ENCODE results near the gene FAM83C.
"Not testable (repeated sequence)": the region's sequence is repeated elsewhere in the genome, so short reads cannot be mapped to it uniquely, and the experiment has no call there.

Gene FAM83C

DNA sequence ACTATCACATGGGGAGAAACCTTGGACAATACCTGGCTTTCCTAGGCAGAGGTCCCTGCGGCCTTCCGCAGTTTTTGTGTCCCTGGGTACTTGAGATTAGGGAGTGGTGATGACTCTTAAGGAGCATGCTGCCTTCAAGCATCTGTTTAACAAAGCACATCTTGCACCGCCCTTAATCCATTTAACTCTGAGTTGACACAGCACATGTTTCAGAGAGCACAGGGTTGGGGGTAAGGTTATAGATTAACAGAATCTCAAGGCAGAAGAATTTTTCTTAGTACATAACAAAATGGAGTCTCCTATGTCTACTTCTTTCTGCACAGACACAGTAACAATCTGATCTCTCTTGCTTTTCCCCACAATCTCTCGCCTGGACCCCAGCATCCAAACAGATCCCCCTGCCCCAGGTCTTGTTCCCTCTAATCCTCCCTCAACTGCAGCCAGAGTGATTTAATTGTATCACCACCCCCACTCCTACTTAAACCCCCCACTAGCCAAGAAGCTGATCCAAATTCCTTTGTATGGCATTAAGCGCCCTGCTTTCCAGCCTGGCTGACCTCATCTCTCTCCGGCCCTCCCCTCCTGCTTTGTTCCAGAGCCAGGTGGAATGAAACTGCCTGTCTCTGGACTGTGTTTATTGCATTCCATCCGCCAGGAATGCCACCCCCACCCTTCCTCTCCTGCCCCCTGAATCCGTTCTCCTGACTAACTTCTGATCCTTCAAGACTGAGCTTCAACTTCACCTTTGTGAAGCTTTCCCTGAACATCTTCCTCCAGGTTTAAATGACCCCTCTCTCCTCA, 29.3 kb downstream of the FAM83C start:
- DNase-seq = not testable (repeated sequence)

DNA sequence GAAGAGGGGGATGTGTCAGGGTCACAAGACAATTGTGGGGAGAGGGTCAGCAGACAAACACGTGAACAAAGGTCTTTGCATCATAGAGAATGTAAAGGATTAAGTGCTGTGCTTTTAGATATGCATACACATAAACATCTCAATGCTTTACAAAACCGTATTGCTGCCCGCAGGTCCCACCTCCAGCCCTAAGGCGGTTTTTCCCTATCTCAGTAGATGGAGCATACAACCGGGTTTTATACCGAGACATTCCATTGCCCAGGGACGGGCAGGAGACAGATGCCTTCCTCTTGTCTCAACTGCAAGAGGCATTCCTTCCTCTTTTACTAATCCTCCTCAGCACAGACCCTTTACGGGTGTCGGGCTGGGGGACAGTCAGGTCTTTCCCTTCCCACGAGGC, 29.9 kb downstream of the FAM83C start:
- not testable (repeated sequence) for DNase-seq

DNA sequence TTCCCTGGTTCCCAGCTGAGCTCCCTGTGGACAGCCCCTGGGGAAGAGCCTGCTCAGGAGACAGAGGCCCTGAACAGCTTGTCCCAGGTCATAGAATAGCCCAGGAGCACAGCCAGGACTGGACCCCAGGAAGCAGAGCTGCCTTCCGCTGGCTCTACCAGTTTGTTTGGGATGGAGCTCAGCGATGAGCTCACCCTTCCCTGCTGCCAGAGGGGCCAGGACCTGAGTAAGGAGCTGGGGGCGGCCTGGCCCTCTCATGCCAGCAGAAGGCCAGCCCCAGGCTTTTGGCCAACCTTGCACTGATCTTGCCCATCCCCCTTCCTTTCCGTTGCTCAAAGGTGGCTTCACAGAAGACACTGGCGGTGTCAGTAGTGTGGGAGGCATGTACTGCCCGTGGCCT, 31.8 kb downstream of the FAM83C start:
- no peak for DNase-seq

DNA sequence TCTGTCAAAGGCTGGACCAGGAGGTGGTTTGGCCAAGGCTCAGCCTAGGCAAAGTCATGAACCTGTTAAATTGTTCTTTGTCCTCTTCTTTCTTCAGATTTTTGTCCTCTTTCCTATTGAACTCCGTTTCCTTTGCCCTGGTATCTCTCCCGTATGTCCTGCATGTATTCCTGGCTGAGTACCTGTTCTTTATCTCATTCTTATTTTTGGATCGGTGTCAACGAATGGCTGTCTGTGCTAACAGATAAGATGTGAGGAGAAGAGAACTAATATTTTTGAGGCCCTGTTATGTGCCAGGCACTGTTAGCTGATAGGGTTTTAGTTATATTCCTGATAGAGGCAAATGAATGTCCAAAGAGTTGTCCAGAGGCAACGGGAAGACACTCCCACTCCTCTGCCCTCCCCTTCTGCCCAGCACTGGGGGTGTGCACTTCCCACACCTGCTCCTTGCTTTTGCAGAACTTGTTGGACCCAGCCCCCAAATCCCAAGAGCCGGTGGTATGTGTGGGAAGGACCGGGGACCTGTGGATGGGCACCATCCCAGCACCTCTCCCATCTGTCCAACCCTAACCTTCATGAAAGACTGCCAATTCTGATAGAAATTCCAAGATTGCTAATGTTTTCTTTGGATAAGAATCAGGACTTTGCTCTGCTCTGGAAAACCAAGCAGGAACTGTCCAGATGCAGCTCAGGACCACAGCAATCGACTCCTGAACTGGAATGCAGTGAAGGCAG, 34.9 kb downstream of the FAM83C start:
- DNase-seq = no peak

DNA sequence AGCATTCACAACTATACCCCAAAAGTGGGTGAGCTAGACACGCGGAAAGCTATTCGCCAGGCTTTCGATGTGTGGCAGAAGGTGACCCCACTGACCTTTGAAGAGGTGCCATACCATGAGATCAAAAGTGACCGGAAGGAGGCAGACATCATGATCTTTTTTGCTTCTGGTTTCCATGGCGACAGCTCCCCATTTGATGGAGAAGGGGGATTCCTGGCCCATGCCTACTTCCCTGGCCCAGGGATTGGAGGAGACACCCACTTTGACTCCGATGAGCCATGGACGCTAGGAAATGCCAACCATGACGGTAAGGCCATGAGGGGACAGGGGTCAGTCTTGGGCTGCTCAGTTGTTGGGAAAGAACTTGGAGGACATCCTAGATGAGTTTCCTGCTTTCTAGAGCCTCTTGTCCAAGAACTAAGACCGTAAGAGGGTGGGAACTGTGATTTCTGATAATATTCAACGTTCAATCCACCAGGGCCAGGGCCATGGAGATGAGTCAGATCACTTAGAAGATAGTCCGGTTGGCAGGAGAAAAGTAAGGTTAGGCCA, 37.7 kb downstream of the FAM83C start:
- DNase-seq = no peak

DNA sequence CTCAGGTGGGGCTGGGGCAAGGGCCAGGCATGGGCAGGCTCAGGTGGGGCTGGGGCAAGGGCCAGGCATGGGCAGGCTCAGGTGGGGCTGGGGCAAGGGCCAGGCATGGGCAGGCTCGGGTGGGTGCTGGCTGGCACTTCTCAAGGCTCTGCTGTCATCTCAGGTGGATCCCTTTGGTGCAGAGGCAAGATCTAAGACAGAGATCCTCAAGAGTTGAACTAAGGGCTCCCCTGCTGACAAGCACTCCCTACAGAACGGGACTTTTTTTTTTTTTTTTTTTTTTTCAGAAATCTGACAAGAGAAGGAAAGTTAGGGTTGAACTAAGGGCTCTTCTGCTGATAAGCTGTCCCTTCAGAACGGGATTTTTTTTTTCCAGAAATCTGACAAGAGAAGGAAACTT, 39.2 kb downstream of the FAM83C start:
- DNase-seq = no peak

DNA sequence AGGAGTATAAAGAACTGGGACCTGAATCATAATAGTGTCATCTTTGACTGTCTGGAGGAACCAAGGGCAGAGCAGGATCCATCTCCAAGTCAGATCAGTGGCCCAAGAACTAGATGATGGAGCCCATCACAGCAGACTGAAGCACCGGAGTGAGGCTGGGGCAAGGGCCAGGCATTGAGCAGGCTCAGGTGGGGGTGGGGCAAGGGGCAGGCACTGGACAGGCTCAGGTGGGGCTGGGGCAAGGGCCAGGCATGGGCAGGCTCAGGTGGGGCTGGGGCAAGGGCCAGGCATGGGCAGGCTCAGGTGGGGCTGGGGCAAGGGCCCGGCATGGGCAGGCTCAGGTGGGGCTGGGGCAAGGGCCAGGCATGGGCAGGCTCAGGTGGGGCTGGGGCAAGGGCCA, 39.6 kb downstream of the FAM83C start:
- DNase-seq = not testable (repeated sequence)

DNA sequence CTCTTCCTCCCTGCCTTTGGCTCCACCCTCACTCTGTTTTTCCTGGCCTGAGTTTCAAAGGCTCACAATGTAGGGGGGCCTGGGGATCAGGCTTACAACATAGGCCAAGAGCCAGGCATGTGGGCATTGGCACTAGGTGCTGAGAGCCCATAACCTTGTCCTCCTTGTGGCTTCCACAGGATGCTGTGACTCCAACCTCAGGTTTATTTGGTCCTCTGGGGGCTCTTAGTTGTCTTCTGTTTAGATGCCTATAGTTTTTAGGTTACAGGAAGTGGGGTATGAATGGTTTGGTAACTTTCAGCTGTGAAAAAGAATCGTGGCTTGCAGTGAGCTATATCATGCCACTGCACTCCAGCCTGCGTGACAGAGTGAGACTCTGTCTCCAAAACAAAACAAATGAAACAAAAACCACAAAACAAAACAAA, 40.2 kb downstream of the FAM83C start:
- DNase-seq = no peak

DNA sequence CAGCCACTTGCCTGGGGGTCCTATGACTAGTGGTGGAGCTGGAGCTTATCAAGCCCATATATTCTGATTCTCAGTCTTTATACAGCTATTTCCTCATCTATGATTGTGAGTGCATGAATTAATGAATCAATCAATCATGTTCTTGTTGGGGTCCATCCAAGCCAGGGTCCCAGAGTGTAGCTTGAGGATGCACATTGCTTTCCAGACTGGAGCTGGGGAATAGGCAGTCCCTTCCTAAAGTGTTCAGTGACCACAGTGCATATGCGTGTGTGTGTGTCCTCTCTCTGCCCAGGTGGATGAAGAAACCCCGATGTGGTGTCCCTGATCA, 40.6 kb downstream of the FAM83C start:
- DNase-seq = no peak

DNA sequence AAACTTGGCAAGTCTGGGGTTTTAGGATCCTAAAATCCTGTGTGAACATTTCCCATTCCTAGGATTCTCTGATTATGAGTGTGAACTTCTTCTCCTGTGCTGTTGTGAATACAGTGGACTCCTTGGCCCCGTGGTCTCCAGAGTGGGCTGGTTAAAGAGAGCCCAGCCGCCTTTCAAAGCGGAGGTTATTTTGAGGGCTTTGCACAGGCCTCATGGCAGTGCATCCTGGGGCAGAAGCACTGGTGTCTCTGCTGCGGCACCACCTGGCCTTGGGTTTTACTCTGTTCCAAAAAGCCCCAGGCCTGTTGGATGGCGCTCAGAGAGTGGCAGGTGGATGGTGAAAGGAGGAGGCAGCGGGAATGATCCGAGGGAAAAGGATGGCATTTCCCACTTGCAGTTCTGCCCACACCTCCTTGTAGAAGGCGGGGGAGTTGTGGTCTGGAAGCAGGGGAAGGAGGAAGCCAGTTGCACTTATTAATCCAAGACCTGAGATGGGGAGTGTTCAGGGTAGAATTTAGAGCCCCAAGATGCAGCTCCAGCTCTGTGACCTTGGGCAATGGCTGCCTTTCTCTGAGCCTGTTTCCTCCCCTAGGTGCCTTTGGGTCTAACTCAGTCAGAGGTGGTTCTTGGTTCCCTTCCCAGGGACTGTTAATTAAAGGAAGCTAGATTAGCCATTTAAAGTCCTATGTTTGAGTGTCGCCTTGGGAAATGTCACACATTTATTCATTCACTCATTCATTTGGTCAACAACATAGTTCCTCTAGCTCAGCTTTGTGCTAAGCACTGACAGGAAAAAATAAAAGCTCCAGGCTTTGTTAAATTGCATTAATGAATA, 43.4 kb downstream of the FAM83C start:
- DNase-seq = no peak

DNA sequence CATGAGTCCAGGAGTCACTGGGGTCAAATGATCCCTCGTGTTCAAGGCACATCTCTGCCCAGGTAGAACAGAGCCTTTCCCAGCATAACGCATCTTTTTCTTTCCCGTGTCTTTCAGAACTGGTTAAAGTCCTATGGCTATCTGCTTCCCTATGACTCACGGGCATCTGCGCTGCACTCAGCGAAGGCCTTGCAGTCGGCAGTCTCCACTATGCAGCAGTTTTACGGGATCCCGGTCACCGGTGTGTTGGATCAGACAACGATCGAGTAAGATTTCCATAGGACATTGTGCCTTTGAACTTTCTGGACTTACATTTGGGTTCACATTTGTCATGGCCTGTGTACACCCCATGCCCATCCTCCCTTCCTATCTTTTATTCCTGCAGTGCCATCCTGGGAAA, 45.5 kb downstream of the FAM83C start:
- no peak for DNase-seq

DNA sequence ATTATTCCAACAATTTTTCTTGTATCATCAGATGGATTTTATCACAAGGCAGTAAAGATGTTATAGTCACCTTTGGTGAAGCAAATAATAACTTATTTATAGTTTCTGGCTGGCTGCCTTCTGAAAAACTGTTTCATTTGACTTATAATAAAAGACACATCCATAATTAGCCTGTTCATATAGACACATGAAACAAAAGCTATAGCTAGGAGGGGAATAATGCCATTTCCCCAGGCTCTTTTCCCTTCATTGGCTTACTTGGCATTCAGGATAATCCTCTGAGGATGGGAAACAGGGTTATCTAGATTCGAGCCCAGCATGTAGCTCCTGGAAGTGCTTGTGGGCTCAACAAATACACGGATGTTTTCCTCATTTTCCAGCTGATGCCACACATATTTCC, 48.2 kb downstream of the FAM83C start:
- DNase-seq = no peak

DNA sequence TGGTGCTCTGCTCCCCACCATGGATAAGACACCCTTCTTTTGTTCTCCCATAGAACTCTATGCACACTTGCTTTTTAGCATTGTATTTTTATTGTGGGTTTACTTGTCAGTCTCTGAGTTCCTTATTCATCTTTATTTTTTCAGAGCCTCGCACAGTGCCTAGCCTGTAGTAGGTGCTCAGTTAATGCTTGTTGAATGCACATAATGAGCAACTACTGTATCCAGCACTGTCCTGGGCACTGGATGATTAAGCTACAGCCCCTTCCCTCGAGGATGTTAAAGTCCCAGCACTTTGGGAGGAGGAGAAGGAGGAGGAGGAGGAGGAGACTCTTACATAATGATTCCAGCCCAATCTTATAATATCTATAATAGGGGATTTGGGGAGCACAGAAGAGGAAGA, 48.9 kb downstream of the FAM83C start:
- no peak for DNase-seq

DNA sequence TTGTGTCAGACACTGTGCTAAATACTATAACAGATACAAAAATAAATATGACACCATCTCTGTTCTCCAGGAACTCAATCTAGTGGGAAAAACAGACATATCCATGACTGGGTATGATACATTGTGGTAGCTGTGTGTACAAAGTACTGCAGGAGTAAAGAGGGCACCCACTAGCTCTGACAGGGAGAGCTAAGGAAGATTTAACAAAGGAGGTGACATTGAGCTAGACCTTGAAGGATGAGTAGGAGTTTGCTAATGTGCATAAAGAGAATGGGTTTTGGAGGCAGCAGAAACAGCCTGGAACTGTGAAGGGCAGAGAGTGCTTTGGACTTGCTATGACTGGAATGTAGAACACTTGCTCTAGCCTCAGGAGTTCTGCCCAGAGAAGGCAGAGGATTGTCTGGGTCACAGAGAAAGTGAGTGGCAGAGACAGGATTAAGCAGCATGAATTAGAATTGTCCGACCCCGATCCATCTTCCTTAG, 51.4 kb downstream of the FAM83C start:
- DNase-seq = no peak

DNA sequence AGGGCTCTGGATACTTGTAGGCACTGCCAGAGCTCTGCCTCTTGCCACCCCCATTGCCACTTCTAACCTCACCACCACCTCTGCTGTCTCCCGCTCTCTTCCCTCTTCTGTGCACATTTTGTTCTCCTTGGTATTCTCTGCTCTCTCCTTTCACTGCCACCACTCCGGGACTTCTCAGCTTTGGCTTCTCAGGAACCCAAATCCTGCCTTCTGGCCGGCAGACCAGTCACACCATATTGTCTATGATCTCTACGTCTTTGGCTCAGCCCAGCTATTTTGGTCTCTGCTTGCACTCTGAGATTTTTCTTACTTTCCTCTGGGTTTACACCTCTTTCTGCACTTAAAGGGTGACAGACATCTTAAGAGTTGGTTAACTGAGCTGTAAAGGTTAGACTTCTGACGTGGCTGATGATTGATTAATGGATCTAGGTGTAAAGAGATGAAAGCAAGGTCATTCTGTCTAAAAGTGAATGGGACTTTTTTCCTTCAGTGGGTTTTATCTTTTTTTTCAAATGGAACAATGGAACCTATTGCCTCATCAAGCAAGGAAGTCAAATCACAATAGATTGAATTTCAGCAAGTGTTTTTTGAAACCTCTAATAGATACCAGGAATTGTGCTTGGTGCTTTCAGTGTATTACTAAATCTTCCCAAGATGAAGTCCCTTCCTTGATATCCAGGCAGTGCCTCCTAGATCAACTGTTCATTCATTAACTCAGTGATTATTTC, 52.0 kb downstream of the FAM83C start:
- DNase-seq = no peak

DNA sequence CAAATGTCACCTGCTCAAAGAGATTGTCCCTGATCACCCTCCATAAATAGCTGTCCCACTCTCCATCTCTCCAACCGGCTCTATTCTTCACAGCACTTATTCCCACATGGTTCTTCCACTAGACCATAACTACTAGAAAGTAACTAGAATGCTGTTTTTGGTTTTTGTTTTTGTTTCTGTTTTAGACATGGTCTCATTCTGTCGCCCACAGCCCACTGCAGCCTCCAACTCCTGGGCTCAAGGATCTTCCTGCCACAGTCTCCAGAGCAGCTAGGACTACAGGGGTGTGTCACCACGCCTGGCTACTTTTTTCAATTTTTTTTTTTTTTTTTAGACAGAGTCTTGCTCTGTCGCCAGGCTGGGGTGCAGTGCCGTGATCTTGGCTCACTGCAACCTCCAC, 53.5 kb downstream of the FAM83C start:
- DNase-seq = no peak

DNA sequence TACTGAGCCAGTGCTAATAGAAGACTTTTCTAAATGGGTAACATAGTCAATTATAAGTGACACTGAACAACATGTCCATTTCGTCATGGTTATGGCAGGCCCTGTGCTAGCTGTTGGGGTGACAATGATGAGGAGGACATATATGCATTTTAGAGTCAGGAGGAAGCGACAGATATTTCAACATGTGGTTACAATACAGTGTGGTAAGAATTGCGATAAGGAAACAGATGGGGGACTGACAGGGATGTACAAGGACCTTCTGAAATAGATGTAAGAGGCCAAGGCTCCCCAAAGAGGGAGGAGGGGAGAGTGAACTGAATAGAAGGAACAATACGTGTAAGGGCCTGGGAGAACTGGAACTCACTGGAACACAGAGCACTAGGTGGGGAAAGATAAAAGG, 54.1 kb downstream of the FAM83C start:
- DNase-seq = no peak

DNA sequence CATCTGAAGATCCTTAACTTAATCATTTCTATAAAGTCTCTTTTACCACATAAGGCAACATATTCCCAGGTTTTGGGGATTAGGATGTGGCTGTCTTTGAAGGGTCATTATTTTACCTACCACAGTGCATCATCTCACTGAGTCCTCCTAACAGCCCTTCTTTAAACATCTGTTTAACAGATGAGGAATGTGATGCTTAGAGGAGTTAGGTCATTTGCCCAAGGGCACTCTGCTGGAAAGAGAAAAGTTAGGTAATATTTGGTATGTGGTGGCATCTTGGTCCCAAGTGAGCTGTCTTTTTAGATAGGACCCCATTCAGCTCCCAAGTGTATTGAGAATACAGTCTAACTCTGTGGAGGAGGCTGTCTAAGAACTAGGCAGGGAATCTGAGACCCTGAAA, 54.7 kb downstream of the FAM83C start:
- no peak for DNase-seq

DNA sequence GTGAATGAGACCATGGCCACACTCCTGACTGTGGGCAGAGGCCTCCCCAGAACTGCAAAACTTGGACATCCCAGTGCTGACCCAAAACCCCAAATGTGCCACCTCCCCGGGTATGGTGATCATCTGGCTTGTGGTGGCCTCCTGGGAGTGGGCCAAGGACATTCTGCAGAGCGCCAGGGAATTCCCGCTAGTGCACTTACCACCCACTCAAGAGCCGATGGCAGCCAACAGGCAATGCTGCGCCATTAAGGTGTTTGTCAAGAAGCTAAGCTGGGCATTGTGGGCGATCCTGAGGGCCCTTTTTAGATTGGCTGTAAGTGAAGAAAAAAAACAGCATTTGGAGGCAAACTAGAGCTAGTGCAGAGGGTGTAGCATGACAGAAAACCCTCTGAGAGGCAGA, 56.3 kb downstream of the FAM83C start:
- DNase-seq = no peak
